ENCODE results near the gene SLC1A7.

- TF ChIP-seq, protein P1, sequence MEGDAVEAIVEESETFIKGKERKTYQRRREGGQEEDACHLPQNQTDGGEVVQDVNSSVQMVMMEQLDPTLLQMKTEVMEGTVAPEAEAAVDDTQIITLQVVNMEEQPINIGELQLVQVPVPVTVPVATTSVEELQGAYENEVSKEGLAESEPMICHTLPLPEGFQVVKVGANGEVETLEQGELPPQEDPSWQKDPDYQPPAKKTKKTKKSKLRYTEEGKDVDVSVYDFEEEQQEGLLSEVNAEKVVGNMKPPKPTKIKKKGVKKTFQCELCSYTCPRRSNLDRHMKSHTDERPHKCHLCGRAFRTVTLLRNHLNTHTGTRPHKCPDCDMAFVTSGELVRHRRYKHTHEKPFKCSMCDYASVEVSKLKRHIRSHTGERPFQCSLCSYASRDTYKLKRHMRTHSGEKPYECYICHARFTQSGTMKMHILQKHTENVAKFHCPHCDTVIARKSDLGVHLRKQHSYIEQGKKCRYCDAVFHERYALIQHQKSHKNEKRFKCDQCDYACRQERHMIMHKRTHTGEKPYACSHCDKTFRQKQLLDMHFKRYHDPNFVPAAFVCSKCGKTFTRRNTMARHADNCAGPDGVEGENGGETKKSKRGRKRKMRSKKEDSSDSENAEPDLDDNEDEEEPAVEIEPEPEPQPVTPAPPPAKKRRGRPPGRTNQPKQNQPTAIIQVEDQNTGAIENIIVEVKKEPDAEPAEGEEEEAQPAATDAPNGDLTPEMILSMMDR (IDR thresholded peaks at IDR 0.05), result no peak
- no peak for TF ChIP-seq POLR2A (IDR thresholded peaks at IDR 0.05)
These were observed 61.7 kb downstream of the SLC1A7 start for GRCh38 chr1:53080769-53081168.

All from Peyer's patch (tissue), 4 donors.